GM08714 (cell line): ENCODE data around the gene FAM107B.
"Not testable (repeated sequence)": the region's sequence is repeated elsewhere in the genome, so short reads cannot be mapped to it uniquely, and the experiment has no call there.

Experiments
- H3K4me3 ChIP-seq: fragments of 200-500 bp; sonication (Bioruptor generic); 2 replicates; pipeline ENCODE4 v1.5.1; 2014; ENCODE audit warnings: mild to moderate bottlenecking, low read length, inconsistent platforms
- ZNF274 ChIP-seq: IDR thresholded peaks from 2 replicates; pipeline ENCODE4 v1.6.1; 2012; ENCODE audit warnings: mild to moderate bottlenecking, low read depth, low read length

FAM107B gene

GRCh38 chr10:14774797-14775196 is at the start of gene FAM107B:
TSS of gene FAM107B (minus strand) at chr10:14774897. CDS start at chr10:14774663, 234 bp downstream.
- TF ChIP-seq ZNF274: no peak
- no peak within 1 kb of the TSS for H3K4me3 ChIP-seq

DNA sequence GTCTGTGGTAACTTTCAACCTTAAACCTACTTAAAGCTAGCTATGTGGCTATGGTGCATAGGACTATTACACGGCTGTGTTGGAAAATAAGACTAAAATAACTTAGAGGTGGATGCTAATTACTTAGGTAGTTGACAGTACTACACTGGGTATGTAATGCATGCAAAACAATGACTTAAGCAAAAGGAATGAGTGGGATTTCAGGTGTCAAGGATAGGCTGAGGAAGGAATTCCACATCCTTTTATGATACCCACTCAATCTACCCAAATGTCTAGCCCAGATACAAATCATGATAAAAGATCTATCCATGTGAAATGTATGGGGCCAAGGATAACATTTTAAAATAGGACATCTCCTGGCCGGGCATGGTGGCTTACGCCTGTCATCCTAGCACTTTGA is 49.3 kb upstream of the FAM107B start:
- TF ChIP-seq ZNF274: no peak
- no peak overlapping the region for H3K4me3 ChIP-seq

- no peak for TF ChIP-seq ZNF274
- no peak overlapping the region for H3K4me3 ChIP-seq
These were observed 48.4 kb upstream of the FAM107B start for GRCh38 chr10:14822879-14823755.

GRCh38 chr10:14821635-14822375 is 47.1 kb upstream of the FAM107B start:
- no peak for TF ChIP-seq ZNF274
- no peak overlapping the region for H3K4me3 ChIP-seq

DNA sequence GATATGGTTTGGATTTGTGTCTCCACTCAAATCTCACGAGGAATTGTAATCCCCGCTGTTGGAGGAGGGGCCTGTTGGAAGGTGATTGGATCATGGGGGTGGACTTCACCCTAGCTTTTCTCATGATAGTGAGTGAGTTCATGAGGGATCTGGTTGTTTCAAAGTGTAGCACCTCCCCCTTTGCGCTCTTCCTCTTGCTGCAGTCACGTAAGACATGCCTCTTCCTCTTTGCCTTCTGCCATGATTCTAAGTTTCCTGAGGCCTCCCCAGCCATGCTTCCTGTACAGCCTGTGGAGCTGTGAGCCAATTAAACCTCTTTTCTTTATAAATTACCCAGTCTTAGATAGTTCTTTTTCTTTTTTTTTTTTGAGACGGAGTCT is 46.1 kb upstream of the FAM107B start:
- H3K4me3 ChIP-seq: no peak overlapping the region
- TF ChIP-seq ZNF274: no peak

DNA sequence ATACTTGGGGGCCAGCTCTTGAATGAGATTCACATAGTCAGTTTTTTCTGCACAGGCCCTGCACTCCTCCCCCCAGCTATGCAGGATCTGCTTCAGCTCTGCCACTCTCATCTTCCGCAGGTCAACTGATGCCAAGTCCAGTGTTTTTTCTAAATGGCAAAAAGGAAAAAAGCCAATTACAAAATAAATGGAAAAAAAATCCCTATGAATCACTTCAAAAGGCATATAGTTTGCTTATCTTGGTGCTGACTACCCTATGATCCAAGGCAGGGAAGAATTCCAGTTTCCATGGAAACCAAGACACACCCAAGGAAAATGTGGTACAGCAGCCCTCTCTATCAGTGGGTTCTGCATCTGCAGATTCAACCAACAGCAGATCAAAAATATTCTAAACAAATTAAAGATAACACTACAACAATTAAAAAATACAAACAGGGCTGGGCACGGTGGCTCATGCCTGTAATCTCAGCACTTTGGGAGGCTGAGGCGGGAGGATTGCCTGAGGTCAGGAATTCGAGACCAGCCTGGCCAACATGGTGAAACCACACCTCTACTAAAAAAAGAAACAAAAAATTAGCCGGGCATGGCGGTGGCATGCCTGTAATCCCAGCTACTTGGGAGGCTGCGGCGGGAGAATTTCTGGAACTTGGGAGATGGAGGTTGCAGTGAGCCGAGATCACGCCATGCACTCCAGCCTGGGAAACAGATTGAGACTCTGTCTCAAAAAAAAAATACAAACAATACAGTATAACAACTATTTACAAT is 45.5 kb upstream of the FAM107B start:
- TF ChIP-seq ZNF274: no peak
- H3K4me3 ChIP-seq: no peak overlapping the region

- H3K4me3 ChIP-seq: not testable (repeated sequence)
These were observed 42.0 kb upstream of the FAM107B start for GRCh38 chr10:14816717-14817116.

DNA sequence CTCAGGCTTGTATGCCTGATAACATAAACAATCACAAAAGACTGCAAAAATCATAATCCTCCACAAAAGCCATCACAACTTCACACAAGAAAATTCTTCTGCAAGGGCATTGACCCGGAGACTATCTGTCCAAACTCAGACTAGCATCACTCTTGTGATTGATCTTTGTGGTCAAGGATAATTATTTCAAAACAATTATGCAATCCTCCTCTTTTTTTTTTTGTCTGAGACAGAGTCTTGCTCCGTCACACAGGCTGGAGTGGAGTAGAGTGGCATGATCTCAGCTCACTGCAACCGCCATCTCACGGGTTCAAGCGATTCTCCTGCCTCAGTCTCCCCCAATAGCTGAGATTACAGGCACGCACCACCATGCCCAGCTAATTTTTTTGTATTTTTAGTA is 41.0 kb upstream of the FAM107B start:
- H3K4me3 ChIP-seq: no peak overlapping the region
- no peak for TF ChIP-seq ZNF274

DNA sequence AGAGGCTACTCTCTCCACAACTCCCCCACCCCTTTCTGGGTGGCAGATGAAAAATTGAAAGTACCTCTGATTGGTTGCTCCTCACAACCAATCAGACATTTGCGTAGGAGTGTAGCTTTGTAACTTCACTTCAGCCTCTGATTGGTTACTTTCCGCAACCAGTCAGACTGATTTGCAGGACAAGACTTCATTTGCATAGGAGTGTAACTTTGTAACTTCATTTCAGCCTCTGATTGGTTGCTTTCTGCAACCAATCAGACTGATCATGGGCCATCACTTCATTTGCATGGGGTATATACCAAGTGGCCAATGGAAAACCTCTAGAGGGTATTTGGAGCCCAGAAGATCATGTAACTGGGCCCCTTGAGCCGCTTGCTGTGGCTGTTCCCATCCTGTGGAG is 37.6 kb upstream of the FAM107B start:
- TF ChIP-seq ZNF274: no peak

DNA sequence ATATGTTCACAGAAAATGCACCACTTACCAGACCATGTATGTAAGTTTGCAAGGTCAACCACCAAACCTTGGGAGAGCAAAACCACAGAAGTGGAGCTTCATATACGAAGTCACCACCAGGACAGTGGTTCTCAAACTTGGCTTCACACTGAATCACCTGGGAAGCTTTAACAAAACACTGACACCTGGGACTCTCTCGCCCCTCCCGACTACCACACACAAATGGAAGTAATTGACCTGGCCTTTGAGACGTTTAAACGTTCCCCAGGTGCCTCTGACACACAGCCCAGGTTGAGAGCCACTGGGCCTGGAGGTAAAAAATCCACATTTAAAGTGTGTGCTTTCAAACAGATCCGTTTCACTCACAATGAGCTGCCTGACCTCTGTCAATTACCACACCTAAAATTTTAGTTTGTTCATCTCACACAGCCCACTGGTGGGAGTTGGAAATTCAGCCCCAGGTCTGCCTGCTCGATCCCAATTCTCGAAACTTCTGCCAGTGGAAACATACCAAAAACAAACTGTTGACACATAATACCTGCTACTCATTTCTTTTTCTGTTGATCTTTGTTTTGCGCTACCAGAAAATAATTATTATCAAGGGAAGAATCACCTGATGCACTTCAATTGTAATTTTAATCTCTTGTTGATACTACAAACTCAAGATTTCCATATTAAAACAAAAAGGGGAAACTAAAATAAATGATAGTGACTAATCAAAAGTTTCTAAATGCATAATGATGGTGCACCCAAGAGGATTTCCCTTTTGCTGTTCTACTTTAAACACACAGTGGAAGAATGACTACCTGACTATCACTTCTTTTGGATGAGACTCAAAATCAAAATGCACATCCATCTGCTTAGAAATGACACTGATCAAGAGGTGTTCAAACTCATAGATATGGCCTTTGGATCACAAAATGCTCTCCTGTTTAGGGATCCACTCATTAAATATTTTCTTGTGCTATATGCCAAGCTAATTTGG is 36.6 kb upstream of the FAM107B start:
- TF ChIP-seq ZNF274: no peak
- no peak overlapping the region for H3K4me3 ChIP-seq

More for the DNA sequence above, 37.6 kb upstream of the FAM107B start:
- H3K4me3 ChIP-seq: no peak overlapping the region

GRCh38 chr10:14806318-14806717 is 31.6 kb upstream of the FAM107B start:
- no peak overlapping the region for H3K4me3 ChIP-seq
- no peak for TF ChIP-seq ZNF274

DNA sequence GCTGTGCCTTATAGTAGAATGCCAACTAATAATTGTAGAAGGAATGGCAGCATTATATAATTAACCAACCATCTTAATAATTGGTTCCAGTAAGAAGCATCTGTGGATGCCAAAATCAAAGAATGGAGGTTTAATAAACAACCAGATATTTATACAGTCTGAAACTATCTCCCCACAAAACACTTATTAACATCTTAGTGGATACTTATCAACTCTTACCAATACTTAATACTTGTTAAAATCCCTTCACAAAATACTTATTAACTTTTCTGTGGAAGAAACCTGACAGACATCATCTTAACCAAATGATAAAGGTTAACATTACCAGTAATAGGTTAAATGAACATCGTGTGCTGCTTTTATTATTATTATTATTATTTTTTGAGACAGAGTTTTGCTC is 29.1 kb upstream of the FAM107B start:
- H3K4me3 ChIP-seq: no peak overlapping the region
- no peak for TF ChIP-seq ZNF274

GRCh38 chr10:14801723-14802122 is 27.0 kb upstream of the FAM107B start:
- no peak overlapping the region for H3K4me3 ChIP-seq
- TF ChIP-seq ZNF274: no peak

- TF ChIP-seq ZNF274: no peak
- H3K4me3 ChIP-seq: no peak overlapping the region
These were observed 25.7 kb upstream of the FAM107B start for GRCh38 chr10:14800397-14800796.
